Parathyroid adenoma (tissue), 2 donors: ENCODE results near the gene GSC.
"Not testable (repeated sequence)": the region's sequence is repeated elsewhere in the genome, so short reads cannot be mapped to it uniquely, and the experiment has no call there.

Experiments
- H2AFZ ChIP-seq: fragments of 300-600 bp; sonication (generic); one replicate; pipeline ENCODE4 v1.7.0; 2017; ENCODE audit warnings: antibody characterized with exemption, mild to moderate bottlenecking
- H3K27ac ChIP-seq: fragments of 300-600 bp; sonication (generic); one replicate; pipeline ENCODE4 v1.7.0; 2017
- H3K27me3 ChIP-seq: fragments of 300-600 bp; sonication (generic); one replicate; pipeline ENCODE4 v1.7.0; 2017; ENCODE audit warnings: low read length; ENCODE audit not compliant: control insufficient read depth, insufficient read depth
- H3K36me3 ChIP-seq: fragments of 300-600 bp; sonication (generic); one replicate; pipeline ENCODE4 v1.7.0; 2017; ENCODE audit warnings: low read length; ENCODE audit not compliant: control insufficient read depth, insufficient read depth
- H3K4me1 ChIP-seq: fragments of 300-600 bp; sonication (generic); one replicate; pipeline ENCODE4 v1.7.0; 2017; ENCODE audit warnings: control low read depth
- H3K4me2 ChIP-seq: fragments of 300-600 bp; sonication (generic); one replicate; pipeline ENCODE4 v1.7.0; 2017; ENCODE audit warnings: low read length
- H3K4me3 ChIP-seq: fragments of 300-600 bp; sonication (generic); one replicate; pipeline ENCODE4 v1.7.0; 2017; ENCODE audit warnings: low read depth, low read length
- H3K79me2 ChIP-seq: fragments of 300-600 bp; sonication (generic); one replicate; pipeline ENCODE4 v1.7.0; 2017; ENCODE audit warnings: control low read depth
- H3K9ac ChIP-seq: fragments of 300-600 bp; sonication (generic); one replicate; pipeline ENCODE4 v1.7.0; 2017; ENCODE audit warnings: mild to moderate bottlenecking
- H3K9me3 ChIP-seq: fragments of 300-600 bp; sonication (generic); one replicate; pipeline ENCODE4 v1.7.0; 2017; ENCODE audit warnings: low read length; ENCODE audit not compliant: control insufficient read depth
- TF ChIP-seq, protein P1 (sequence below): fragments of 300-600 bp; sonication (generic); IDR thresholded peaks from one replicate; pipeline ENCODE4 v1.7.0; 2017; ENCODE audit warnings: antibody characterized with exemption, mild to moderate bottlenecking
- donor health status: primary hyperparathyroidism.

GSC gene

DNA sequence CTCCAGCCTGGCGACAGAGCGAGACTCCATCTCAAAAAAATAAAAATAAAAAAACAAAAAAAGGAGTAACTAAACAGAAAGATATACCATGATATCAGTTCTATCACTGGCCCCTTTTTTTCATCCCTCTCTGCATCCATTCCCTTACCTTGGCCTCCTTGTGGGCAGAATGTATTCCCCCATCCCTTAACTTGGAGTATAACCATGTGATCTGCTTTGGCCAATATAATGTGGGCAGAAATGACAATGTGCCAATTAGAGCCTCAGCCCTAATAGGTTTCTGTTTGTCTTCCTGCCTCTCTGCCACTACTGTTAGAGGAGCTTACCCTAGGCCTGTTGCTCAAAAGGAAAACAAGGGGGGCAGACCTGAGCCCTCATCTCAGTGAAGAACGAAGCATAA, 23.8 kb downstream of the GSC start:
- TF ChIP-seq, protein P1, sequence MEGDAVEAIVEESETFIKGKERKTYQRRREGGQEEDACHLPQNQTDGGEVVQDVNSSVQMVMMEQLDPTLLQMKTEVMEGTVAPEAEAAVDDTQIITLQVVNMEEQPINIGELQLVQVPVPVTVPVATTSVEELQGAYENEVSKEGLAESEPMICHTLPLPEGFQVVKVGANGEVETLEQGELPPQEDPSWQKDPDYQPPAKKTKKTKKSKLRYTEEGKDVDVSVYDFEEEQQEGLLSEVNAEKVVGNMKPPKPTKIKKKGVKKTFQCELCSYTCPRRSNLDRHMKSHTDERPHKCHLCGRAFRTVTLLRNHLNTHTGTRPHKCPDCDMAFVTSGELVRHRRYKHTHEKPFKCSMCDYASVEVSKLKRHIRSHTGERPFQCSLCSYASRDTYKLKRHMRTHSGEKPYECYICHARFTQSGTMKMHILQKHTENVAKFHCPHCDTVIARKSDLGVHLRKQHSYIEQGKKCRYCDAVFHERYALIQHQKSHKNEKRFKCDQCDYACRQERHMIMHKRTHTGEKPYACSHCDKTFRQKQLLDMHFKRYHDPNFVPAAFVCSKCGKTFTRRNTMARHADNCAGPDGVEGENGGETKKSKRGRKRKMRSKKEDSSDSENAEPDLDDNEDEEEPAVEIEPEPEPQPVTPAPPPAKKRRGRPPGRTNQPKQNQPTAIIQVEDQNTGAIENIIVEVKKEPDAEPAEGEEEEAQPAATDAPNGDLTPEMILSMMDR: no peak
- no peaks in the 10 kb centered on the region for H3K4me1 ChIP-seq
- no peak overlapping the region for H3K27ac ChIP-seq
- H3K4me3 ChIP-seq: no peak overlapping the region
- H3K27me3 ChIP-seq: no peaks in the 10 kb centered on the region
- H3K4me2 ChIP-seq: no peak overlapping the region
- H3K9me3 ChIP-seq: no peaks in the 10 kb centered on the region
- no peaks in the 10 kb centered on the region for H3K36me3 ChIP-seq
- no peak overlapping the region for H3K9ac ChIP-seq
- no peak overlapping the region for H2AFZ ChIP-seq
- no peaks in the 10 kb centered on the region for H3K79me2 ChIP-seq

DNA sequence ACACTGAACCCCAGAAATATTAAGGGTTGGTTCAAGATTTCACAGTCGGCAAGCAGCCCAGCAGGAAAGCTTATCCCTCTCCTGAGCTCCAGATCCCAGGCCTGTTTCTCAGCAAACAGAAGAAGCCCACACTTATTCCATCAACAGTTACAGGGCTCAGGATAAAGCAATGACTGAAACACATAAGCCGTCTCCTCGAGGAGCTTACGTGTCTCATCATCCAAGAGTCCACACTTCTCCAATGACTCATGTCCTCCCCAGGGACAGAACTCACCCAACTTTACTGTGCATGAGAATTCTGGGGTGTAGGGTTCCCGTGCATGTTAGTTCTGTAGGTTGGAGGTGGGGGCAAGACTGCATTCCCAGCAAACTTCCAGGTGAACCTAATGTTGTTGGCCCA, 31.2 kb downstream of the GSC start:
- H3K9me3 ChIP-seq: no peaks in the 10 kb centered on the region
- no peak overlapping the region for H3K27ac ChIP-seq
- no peaks in the 10 kb centered on the region for H3K79me2 ChIP-seq
- no peaks in the 10 kb centered on the region for H3K36me3 ChIP-seq
- no peak overlapping the region for H2AFZ ChIP-seq
- TF ChIP-seq, protein P1: no peak
- H3K9ac ChIP-seq: no peak overlapping the region
- H3K4me3 ChIP-seq: no peak overlapping the region
- no peak overlapping the region for H3K4me2 ChIP-seq
- no peaks in the 10 kb centered on the region for H3K27me3 ChIP-seq
- H3K4me1 ChIP-seq: no peaks in the 10 kb centered on the region

DNA sequence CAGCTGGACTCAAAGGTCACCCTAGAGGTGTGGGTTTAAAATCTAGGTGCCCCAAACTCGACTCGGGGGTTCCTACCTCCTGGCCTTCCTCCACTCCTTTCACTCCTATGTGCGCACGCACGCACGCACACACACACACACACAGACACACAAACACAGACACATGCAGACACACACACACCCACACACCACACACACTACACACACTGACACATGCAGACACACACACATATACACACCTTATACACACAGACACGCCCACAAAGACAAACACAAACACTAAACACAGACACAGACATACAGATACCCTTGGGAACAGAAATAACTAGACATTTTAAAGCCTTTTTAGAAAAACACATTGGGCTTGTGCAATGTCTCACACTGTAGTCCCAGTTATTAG, 31.8 kb downstream of the GSC start:
- Histone ChIP-seq H3K79me2 (no peaks in the 10 kb centered on the region), H2AFZ (no peak overlapping the region), H3K4me1 (no peaks in the 10 kb centered on the region), H3K9me3 (no peaks in the 10 kb centered on the region), H3K4me2 (no peak overlapping the region), H3K4me3 (no peak overlapping the region), H3K27me3 (no peaks in the 10 kb centered on the region), H3K9ac (no peak overlapping the region), H3K27ac (no peak overlapping the region), H3K36me3 (no peaks in the 10 kb centered on the region)
- TF ChIP-seq, protein P1: no peak

DNA sequence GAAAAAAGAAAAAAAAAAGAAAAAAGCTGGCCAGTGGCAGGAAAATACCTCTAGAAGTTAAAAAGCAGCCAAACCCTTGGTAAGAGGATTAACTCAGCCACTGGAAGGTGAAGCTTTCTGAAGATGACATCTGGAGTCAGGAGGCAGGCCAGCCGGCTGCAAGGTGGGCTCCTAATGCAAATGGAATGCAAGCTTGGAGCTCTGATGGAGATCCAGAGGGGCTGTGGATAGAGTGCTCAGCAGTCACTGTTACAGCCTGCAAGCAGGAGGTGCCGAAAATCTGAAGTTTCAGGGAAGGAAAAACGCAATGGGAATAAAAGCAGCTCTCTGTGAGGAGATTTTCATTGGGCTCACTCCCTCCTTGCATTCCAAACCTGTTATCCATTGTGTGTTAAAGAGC, 41.0 kb downstream of the GSC start:
- Histone ChIP-seq H2AFZ (no peak overlapping the region), H3K9me3 (no peaks in the 10 kb centered on the region), H3K4me1 (no peaks in the 10 kb centered on the region), H3K79me2 (no peaks in the 10 kb centered on the region), H3K4me3 (no peak overlapping the region), H3K36me3 (no peaks in the 10 kb centered on the region), H3K9ac (no peak overlapping the region), H3K4me2 (no peak overlapping the region), H3K27me3 (no peaks in the 10 kb centered on the region), H3K27ac (no peak overlapping the region)
- TF ChIP-seq, protein P1: no peak

DNA sequence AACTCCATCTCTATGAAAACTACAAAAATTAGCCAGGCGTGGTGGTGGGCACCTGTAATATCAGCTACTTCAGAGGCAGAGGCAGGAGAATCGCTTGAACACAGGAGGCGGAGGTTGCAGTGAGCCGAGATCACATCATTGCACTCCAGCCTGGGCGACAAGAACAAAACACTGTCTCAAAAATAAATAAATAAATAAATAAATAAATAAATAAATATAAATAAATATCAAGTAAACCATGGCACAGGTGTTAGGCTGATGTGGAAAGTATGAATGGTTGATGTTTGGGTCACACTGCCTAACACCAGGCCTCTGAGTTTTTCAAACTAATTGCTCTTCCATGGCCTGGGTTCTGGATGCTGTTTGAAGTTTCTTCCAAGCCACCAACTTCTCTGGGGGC, 41.5 kb downstream of the GSC start:
- H3K9me3 ChIP-seq, H2AFZ ChIP-seq, H3K4me1 ChIP-seq, H3K79me2 ChIP-seq, H3K36me3 ChIP-seq, H3K27ac ChIP-seq, H3K9ac ChIP-seq, H3K4me3 ChIP-seq, H3K27me3 ChIP-seq, H3K4me2 ChIP-seq: not testable (repeated sequence)

DNA sequence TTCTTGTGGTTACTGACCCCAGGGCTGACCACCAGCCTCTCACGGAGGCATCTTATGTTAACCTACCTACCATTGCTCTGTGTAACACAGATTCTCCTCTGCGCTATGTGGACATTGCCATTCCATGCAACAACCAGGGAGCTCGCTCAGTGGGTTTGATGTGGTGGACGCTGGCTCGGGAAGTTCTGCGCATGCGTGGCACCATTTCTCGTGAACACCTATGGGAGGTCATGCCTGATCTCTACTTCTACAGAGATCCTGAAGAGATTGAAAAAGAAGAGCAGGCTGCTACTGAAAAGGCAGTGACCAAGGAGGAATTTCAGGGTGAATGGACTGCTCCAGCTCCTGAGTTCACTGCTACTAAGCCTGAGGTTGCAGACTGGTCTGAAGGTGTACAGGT, 43.3 kb downstream of the GSC start:
- not testable (repeated sequence) for H3K9me3 ChIP-seq, H2AFZ ChIP-seq, H3K4me3 ChIP-seq, H3K4me1 ChIP-seq, H3K27me3 ChIP-seq, H3K9ac ChIP-seq, H3K27ac ChIP-seq, H3K79me2 ChIP-seq, H3K36me3 ChIP-seq, H3K4me2 ChIP-seq
